SK-N-SH treated with all-trans-retinoic acid at 6 μM for 48 hours (cell line): ENCODE data around the gene LCE1F.

Source experiments
- ATAC-seq: fragments of 200-7000 bp; cut with Tn5 transposase; 3 replicates; pipeline ENCODE4 v1.9.1; 2020; ENCODE audit warnings: mild to moderate bottlenecking, moderate library complexity
- BACH2 ChIP-seq: fragments of 250-450 bp; sonication (Bioruptor Pico); IDR thresholded peaks from 2 replicates; pipeline ENCODE4 v1.9.0; 2021; ENCODE audit warnings: mild to moderate bottlenecking, borderline replicate concordance
- CSDC2 ChIP-seq: fragments of 250-450 bp; sonication (Bioruptor Pico); IDR thresholded peaks from 2 replicates; pipeline ENCODE4 v1.5.0; 2020; ENCODE audit warnings: mild to moderate bottlenecking, moderate library complexity
- ESRRG ChIP-seq: fragments of 250-450 bp; sonication (Bioruptor Pico); IDR thresholded peaks from 2 replicates; pipeline ENCODE4 v1.6.1; 2021; ENCODE audit warnings: mild to moderate bottlenecking
- GLIS3 ChIP-seq: fragments of 250-450 bp; sonication (Bioruptor Pico); IDR thresholded peaks from 2 replicates; pipeline ENCODE4 v1.5.0; 2020; ENCODE audit warnings: mild to moderate bottlenecking, moderate library complexity
- ISL1 ChIP-seq: fragments of 250-450 bp; sonication (Bioruptor Pico); IDR thresholded peaks from 2 replicates; pipeline ENCODE4 v2.1.2; 2022; ENCODE audit warnings: mild to moderate bottlenecking, moderate library complexity
- PPARA ChIP-seq: fragments of 250-450 bp; sonication (Bioruptor Pico); IDR thresholded peaks from 2 replicates; pipeline ENCODE4 v1.5.0; 2020; ENCODE audit warnings: mild to moderate bottlenecking, borderline replicate concordance
- RARB ChIP-seq: fragments of 250-450 bp; sonication (Bioruptor Pico); IDR thresholded peaks from 2 replicates; pipeline ENCODE4 v1.8.0; 2021; ENCODE audit warnings: mild to moderate bottlenecking, moderate library complexity
- SNAI2 ChIP-seq: fragments of 250-450 bp; sonication (Bioruptor Pico); IDR thresholded peaks from 2 replicates; pipeline ENCODE4 v1.5.0; 2020; ENCODE audit warnings: mild to moderate bottlenecking, moderate library complexity
- TCF4 ChIP-seq: fragments of 250-450 bp; sonication (Bioruptor Pico); IDR thresholded peaks from 2 replicates; pipeline ENCODE4 v1.8.0; 2021; ENCODE audit warnings: mild to moderate bottlenecking, moderate library complexity, borderline replicate concordance
- TOX ChIP-seq: fragments of 250-450 bp; sonication (Bioruptor Pico); IDR thresholded peaks from 2 replicates; pipeline ENCODE4 v1.8.0; 2021; ENCODE audit warnings: mild to moderate bottlenecking, moderate library complexity, borderline replicate concordance
- ZC3H10 ChIP-seq: fragments of 250-450 bp; sonication (Bioruptor Pico); IDR thresholded peaks from 2 replicates; pipeline ENCODE4 v1.5.1; 2021; ENCODE audit warnings: mild to moderate bottlenecking, moderate library complexity
- ZFP3 ChIP-seq: fragments of 250-450 bp; sonication (Bioruptor Pico); IDR thresholded peaks from 2 replicates; pipeline ENCODE4 v1.5.0; 2020; ENCODE audit warnings: mild to moderate bottlenecking, moderate library complexity
- ZFP30 ChIP-seq: fragments of 450-650 bp; formaldehyde crosslinking; IDR thresholded peaks from 2 replicates; pipeline ENCODE4 v1.5.0; 2022; ENCODE audit warnings: mild to moderate bottlenecking, moderate library complexity
- ZNF565 ChIP-seq: fragments of 450-650 bp; formaldehyde crosslinking; conservative IDR thresholded peaks from 2 replicates; pipeline ENCODE4 v1.5.0; 2020; ENCODE audit warnings: low read depth, mild to moderate bottlenecking, moderate library complexity
- ZNF70 ChIP-seq: fragments of 450-650 bp; formaldehyde crosslinking; IDR thresholded peaks from 2 replicates; pipeline ENCODE4 v1.5.0; 2020; ENCODE audit warnings: mild to moderate bottlenecking, moderate library complexity
- ZNF8 ChIP-seq: fragments of 450-650 bp; formaldehyde crosslinking; IDR thresholded peaks from 2 replicates; pipeline ENCODE4 v1.5.0; 2020; ENCODE audit warnings: mild to moderate bottlenecking, moderate library complexity
- TF ChIP-seq, protein P1 (sequence below): fragments of 250-450 bp; sonication (Bioruptor Pico); IDR thresholded peaks from 2 replicates; pipeline ENCODE4 v1.5.1; 2021; ENCODE audit warnings: mild to moderate bottlenecking, moderate library complexity
- TF ChIP-seq, protein P2 (sequence below): fragments of 250-450 bp; sonication (Bioruptor Pico); IDR thresholded peaks from 2 replicates; pipeline ENCODE4 v1.5.0; 2020; ENCODE audit warnings: mild to moderate bottlenecking, moderate library complexity
- TF ChIP-seq, protein P3 (sequence below): fragments of 250-450 bp; sonication (Bioruptor Pico); IDR thresholded peaks from 2 replicates; pipeline ENCODE4 v1.8.0; 2020; ENCODE audit warnings: mild to moderate bottlenecking, moderate library complexity, borderline replicate concordance
- TF ChIP-seq, protein P4 (sequence below): fragments of 250-450 bp; sonication (Bioruptor Pico); IDR thresholded peaks from 2 replicates; pipeline ENCODE4 v1.8.0; 2021; ENCODE audit warnings: low read depth, mild to moderate bottlenecking, moderate library complexity, borderline replicate concordance

The LCE1F gene

DNA sequence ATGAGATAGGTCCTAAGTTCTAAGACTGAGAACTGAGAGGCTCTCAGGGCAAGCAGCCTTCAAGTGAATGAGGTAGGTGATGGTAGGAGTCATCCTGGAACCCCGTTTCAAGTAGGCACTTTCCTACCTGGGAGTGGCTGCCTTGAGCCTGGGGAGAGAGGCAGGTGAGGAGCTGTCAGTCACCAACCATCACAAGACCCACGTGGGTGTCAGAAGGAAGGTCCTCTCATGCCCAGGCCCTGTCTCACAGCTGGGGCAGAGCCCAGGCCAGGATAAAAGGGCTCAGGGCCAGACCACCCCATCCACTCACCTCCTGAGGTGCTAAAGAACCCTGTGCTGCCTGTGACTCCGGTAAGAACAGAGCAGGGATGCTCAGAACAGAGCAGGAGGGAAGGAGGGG lies 21.5 kb downstream of the LCE1F start, which contains the start of gene LCE1D (continued):
- TF ChIP-seq, protein P1, sequence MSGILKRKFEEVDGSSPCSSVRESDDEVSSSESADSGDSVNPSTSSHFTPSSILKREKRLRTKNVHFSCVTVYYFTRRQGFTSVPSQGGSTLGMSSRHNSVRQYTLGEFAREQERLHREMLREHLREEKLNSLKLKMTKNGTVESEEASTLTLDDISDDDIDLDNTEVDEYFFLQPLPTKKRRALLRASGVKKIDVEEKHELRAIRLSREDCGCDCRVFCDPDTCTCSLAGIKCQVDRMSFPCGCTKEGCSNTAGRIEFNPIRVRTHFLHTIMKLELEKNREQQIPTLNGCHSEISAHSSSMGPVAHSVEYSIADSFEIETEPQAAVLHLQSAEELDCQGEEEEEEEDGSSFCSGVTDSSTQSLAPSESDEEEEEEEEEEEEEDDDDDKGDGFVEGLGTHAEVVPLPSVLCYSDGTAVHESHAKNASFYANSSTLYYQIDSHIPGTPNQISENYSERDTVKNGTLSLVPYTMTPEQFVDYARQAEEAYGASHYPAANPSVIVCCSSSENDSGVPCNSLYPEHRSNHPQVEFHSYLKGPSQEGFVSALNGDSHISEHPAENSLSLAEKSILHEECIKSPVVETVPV (CRISPR knock-in tag) = no peak

DNA sequence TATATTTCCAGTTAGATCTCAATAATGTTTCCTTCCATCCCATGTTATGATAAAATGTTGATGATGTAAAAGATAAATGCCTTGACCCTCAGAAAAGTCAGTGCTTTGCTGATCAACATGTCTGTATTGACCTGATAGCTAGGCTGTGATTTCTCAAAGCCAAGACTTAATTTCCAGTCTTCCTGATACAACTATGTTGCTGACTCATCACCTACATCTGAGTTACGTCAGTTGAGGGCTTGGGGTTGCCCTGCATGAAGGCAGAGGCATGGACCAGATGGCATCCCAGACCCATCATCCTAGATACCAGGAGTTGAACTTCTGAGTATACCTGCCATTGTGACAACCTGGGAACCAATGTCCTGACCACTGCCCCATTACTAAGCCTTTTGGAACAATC lies 26.4 kb downstream of the LCE1F start:
- no peak for ATAC-seq
- TF ChIP-seq ESRRG (no peak), ZNF70 (CRISPR knock-in tag) (no peak), PPARA (no peak), ZC3H10 (no peak)

DNA sequence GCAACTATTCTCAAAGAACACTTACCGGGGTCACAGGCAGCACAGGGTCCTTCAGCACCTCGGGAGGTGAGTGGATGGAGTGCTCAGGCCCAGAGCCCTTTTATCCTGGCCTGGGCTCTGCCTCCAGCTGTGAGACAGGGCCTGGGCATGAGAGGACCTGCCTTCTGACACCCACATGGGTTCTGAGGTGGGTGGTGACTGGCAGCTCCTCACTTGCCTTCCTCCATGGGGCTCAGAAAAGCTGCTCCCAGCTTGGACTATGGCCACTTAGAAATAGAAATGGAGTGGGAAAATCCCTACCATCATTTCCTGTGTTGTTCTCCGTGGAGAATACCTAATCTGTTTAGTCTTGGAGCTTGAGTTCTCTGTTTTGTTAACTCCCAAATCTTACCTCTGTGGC lies 31.6 kb downstream of the LCE1F start, which contains the start of gene LCE1C:
Gene LCE1C (minus strand): TSS at position 76 of the 400 bp plus-strand sequence. CDS start 1,173 bp downstream, outside the sequence.
- no peak for ATAC-seq
- no peak for TF ChIP-seq TOX (CRISPR knock-in tag)
- TF ChIP-seq BACH2 (CRISPR knock-in tag) = no peak
- TF ChIP-seq ZNF8 (CRISPR knock-in tag) = no peak
- TF ChIP-seq, protein P1 (CRISPR knock-in tag) = no peak
- TF ChIP-seq, protein P2, sequence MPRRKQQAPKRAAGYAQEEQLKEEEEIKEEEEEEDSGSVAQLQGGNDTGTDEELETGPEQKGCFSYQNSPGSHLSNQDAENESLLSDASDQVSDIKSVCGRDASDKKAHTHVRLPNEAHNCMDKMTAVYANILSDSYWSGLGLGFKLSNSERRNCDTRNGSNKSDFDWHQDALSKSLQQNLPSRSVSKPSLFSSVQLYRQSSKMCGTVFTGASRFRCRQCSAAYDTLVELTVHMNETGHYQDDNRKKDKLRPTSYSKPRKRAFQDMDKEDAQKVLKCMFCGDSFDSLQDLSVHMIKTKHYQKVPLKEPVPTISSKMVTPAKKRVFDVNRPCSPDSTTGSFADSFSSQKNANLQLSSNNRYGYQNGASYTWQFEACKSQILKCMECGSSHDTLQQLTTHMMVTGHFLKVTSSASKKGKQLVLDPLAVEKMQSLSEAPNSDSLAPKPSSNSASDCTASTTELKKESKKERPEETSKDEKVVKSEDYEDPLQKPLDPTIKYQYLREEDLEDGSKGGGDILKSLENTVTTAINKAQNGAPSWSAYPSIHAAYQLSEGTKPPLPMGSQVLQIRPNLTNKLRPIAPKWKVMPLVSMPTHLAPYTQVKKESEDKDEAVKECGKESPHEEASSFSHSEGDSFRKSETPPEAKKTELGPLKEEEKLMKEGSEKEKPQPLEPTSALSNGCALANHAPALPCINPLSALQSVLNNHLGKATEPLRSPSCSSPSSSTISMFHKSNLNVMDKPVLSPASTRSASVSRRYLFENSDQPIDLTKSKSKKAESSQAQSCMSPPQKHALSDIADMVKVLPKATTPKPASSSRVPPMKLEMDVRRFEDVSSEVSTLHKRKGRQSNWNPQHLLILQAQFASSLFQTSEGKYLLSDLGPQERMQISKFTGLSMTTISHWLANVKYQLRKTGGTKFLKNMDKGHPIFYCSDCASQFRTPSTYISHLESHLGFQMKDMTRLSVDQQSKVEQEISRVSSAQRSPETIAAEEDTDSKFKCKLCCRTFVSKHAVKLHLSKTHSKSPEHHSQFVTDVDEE (CRISPR knock-in tag) = no peak
- no peak for TF ChIP-seq ZC3H10
- TF ChIP-seq, protein P3, sequence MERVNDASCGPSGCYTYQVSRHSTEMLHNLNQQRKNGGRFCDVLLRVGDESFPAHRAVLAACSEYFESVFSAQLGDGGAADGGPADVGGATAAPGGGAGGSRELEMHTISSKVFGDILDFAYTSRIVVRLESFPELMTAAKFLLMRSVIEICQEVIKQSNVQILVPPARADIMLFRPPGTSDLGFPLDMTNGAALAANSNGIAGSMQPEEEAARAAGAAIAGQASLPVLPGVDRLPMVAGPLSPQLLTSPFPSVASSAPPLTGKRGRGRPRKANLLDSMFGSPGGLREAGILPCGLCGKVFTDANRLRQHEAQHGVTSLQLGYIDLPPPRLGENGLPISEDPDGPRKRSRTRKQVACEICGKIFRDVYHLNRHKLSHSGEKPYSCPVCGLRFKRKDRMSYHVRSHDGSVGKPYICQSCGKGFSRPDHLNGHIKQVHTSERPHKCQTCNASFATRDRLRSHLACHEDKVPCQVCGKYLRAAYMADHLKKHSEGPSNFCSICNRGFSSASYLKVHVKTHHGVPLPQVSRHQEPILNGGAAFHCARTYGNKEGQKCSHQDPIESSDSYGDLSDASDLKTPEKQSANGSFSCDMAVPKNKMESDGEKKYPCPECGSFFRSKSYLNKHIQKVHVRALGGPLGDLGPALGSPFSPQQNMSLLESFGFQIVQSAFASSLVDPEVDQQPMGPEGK = no peak
- no peak for TF ChIP-seq TCF4 (CRISPR knock-in tag)
- TF ChIP-seq, protein P4, sequence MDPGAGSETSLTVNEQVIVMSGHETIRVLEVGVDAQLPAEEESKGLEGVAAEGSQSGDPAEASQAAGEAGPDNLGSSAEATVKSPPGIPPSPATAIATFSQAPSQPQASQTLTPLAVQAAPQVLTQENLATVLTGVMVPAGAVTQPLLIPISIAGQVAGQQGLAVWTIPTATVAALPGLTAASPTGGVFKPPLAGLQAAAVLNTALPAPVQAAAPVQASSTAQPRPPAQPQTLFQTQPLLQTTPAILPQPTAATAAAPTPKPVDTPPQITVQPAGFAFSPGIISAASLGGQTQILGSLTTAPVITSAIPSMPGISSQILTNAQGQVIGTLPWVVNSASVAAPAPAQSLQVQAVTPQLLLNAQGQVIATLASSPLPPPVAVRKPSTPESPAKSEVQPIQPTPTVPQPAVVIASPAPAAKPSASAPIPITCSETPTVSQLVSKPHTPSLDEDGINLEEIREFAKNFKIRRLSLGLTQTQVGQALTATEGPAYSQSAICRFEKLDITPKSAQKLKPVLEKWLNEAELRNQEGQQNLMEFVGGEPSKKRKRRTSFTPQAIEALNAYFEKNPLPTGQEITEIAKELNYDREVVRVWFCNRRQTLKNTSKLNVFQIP (CRISPR knock-in tag) = no peak
- no peak for TF ChIP-seq GLIS3 (CRISPR knock-in tag)
- no peak for TF ChIP-seq ZFP30
- no peak for TF ChIP-seq RARB
- no peak for TF ChIP-seq PPARA
- no peak for TF ChIP-seq ZFP3 (CRISPR knock-in tag)
- no peak for TF ChIP-seq ISL1 (CRISPR knock-in tag)

DNA sequence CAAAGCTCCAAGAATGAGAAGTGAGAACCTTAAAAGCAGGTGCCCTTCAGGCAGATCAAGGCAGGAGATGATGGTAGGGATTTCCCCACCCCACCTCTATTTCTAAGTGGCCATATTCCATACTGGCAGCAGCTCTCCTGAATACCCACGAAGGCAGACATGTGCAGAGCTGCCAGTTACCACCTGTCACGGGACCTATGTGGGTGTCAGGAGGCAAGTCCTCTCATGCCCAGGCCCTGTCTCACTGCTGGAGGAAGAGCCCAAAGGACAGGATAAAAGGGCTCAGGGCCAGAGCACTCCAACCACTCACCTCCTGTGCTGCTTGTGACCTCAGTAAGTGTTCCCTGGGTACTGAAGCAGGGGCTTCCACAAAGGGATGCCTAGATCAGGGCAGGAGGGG lies 36.1 kb downstream of the LCE1F start:
- no peak for ATAC-seq
- TF ChIP-seq CSDC2 (CRISPR knock-in tag) (no peak), TOX (CRISPR knock-in tag) (no peak), ZFP30 (no peak), SNAI2 (CRISPR knock-in tag) (no peak), ZFP3 (CRISPR knock-in tag) (no peak), RARB (no peak), ZC3H10 (no peak), ZNF565 (CRISPR knock-in tag) (no peak), TCF4 (CRISPR knock-in tag) (no peak)
